ENCODE measurements around the gene ECE1. TPM values are rescaled to one million over a fixed set of nuclear protein-coding genes. Genes with fewer than 3 reads are reported as not detected.

The ECE1 gene
- total and polyA plus RNA-seq, 2 of the 4 experiments (the other 2 are of a cell fraction) = 61.8 to 124 TPM

GRCh38 chr1:21262293-21263051, 27.8 kb downstream of the ECE1 start:
- H3K9ac ChIP-seq (ENCODE audit: low read depth, low read length) = peak overlapping the region; percentile 42
- 33% methylated on average over 3 of the region's 23 CpGs; no CpG with 5 or more reads in 1 of the 2 experiments for WGBS, 2 experiments (ENCODE audit: extremely low coverage in 2 of 2, insufficient read length in 1 of 2)
- peak overlapping the region; percentile 99 for H4K91ac ChIP-seq (ENCODE audit: insufficient read depth, low read depth, low read length)
- H2AK9ac ChIP-seq (replicated peaks; ENCODE audit: low read depth, low read length, poor library complexity) = peak overlapping the region; percentile 99
- peak overlapping the region; percentile 96 for H2BK5ac ChIP-seq (ENCODE audit: low read depth, low read length, poor library complexity, severe bottlenecking)
- H2AFZ ChIP-seq (replicated peaks; ENCODE audit: low read length, poor library complexity) = peak overlapping the region; percentile 86
- peak overlapping the region; percentile 95 for H3K56ac ChIP-seq (ENCODE audit: extremely low read depth, insufficient read depth, low read length)
- no peak overlapping the region for H3K4me3 ChIP-seq (ENCODE audit: insufficient read depth, low read depth, low read length)
- BruUV-seq (replicated peaks) = no TSS peak
- H3K9me3 ChIP-seq (ENCODE audit: control insufficient read depth, insufficient read depth, low read length) = no peaks in the 10 kb centered on the region
- H3K27ac ChIP-seq (ENCODE audit: insufficient read depth, low read length) = peak overlapping the region; percentile 94
- no peaks in the 10 kb centered on the region for H3K27me3 ChIP-seq (ENCODE audit: control insufficient read depth, insufficient read depth, low read length)
- DNase-seq (peak; percentile 95), ATAC-seq (ENCODE audit: low read depth) (peak; percentile 56)
- H3K4ac ChIP-seq (ENCODE audit: low read depth, low read length) = peak overlapping the region; percentile 99
- ChIA-PET POLR2A (ENCODE audit: unreplicated experiment) (interaction anchor here (1.3 kb wide), 1 partner anchor 82 kb away, joined by 3 read pairs; no protein-coding TSS in a partner anchor), CTCF (interaction anchor here (1.4 kb wide), 2 partner anchors 8 to 106 kb away, joined by 8 to 13 read pairs; no protein-coding TSS in a partner anchor)
- peaks cover 47% of the 10 kb centered on the region for H3K4me1 ChIP-seq (ENCODE audit: control insufficient read depth, insufficient read depth, low read length)
- peak overlapping the region; percentile 40 for H3K4me2 ChIP-seq (ENCODE audit: low read depth, low read length)
- H3K9me1 ChIP-seq (ENCODE audit: insufficient read depth, low read length) = peaks cover 44% of the 10 kb centered on the region
- H2BK20ac ChIP-seq (ENCODE audit: low read depth, low read length) = peak overlapping the region; percentile 99
- peak overlapping the region; percentile 95 for H2AK5ac ChIP-seq (ENCODE audit: low read depth, low read length)
- H2BK120ac ChIP-seq (ENCODE audit: low read depth, low read length) = peak overlapping the region; percentile 99
- dilution Hi-C loops (cut with HindIII; ENCODE audit: low sequenced_read_pairs, unreplicated experiment) (no loop called here), intact Hi-C loops (cut with micrococcal nuclease) (loop anchor here (2.0 to 10.0 kb wide), 2 partner anchors 72 to 312 kb away; no protein-coding TSS in a partner anchor), in situ Hi-C loops (cut with MboI; ENCODE audit: low sequenced_read_pairs) (no loop called here)
- H3K79me1 ChIP-seq (ENCODE audit: low read depth in 1 of 2, low read length in 2 of 2) = peaks cover 22 to 84% of the 10 kb centered on the region in 2 experiments
- H3K36me3 ChIP-seq (ENCODE audit: control insufficient read depth, insufficient read depth, low read length) = peaks cover 35% of the 10 kb centered on the region
- peak overlapping the region; percentile 99 for H3K23ac ChIP-seq (ENCODE audit: low read depth, low read length)
- H3K18ac ChIP-seq (ENCODE audit: low read depth, low read length) = peak overlapping the region; percentile 78
- peak overlapping the region; percentile 71 for H4K5ac ChIP-seq (ENCODE audit: low read depth, low read length)
- no peaks in the 10 kb centered on the region for H4K20me1 ChIP-seq (ENCODE audit: insufficient read depth, low read length)
- peak overlapping the region; percentile 88 to 96 for H4K8ac ChIP-seq (ENCODE audit: low read depth in 2 of 2, low read length in 2 of 2)
- peak overlapping the region; percentile 85 for H2BK15ac ChIP-seq (ENCODE audit: low read depth, low read length)
- peak overlapping the region; percentile 98 for H3K14ac ChIP-seq (replicated peaks; ENCODE audit: low read depth, low read length)
- TF ChIP-seq MAFK (IDR thresholded peaks at IDR 0.05; ENCODE audit: low read depth, low read length) = no peak
- TF ChIP-seq SMC3 (IDR thresholded peaks at IDR 0.05; ENCODE audit: low read depth, low read length) = no peak
- 0 out of 2 replicates have a peak, but pooled peaks have one; percentile 6 for TF ChIP-seq RFX5 (IDR thresholded peaks at IDR 0.05; ENCODE audit: low read depth, low read length)
- TF ChIP-seq NFE2L2 (IDR thresholded peaks at IDR 0.05; ENCODE audit: low read depth, low read length) = no peak; the same call in 1 of the 2 replicates
- no peak for TF ChIP-seq RCOR1 (IDR thresholded peaks at IDR 0.05; ENCODE audit: insufficient replicate concordance, low read length)
- no peak for TF ChIP-seq CTCF (conservative IDR thresholded peaks at IDR 0.05; ENCODE audit: low read depth, low read length)
- TF ChIP-seq RAD21 (IDR thresholded peaks at IDR 0.05; ENCODE audit: low read length) = no peak
- TF ChIP-seq POLR2A (IDR thresholded peaks at IDR 0.05; ENCODE audit: low read depth, low read length) = peak; percentile 47; the same call in 1 of the 2 replicates
- no peak for TF ChIP-seq ELK1 (IDR thresholded peaks at IDR 0.05; ENCODE audit: borderline replicate concordance, low read depth, low read length)
- peak; percentile 95 for TF ChIP-seq USF2 (IDR thresholded peaks at IDR 0.05; ENCODE audit: low read depth, low read length)
- peak; percentile 85; the same call in 1 of the 2 replicates for TF ChIP-seq CHD1 (IDR thresholded peaks at IDR 0.05; ENCODE audit: low read depth, low read length)
- peak; percentile 77 for TF ChIP-seq CEBPB (IDR thresholded peaks at IDR 0.05; ENCODE audit: low read depth, low read length)
- peak; percentile 82 for TF ChIP-seq MXI1 (IDR thresholded peaks at IDR 0.05; ENCODE audit: borderline replicate concordance, low read depth, low read length)
- TF ChIP-seq FOS (IDR thresholded peaks at IDR 0.05; ENCODE audit: low read depth, low read length) = peak; percentile 40; the same call in 1 of the 2 replicates

All from IMR-90 (cell line).